Activated T-cell treated with anti-CD3 and anti-CD28 coated beads for 24 hours (primary cell): ENCODE measurements around the gene CCN6.
"Not testable (repeated sequence)": the region's sequence is repeated elsewhere in the genome, so short reads cannot be mapped to it uniquely, and the experiment has no call there.

Experiments
- DNase-seq: peaks from one replicate; pipeline ENCODE4 v3.0.0-alpha.2; 2020; ENCODE audit warnings: low read depth

The CCN6 gene

GRCh38 chr6:112030206-112030960 is 23.5 kb upstream of the CCN6 start:
- DNase-seq, result no peak

- DNase-seq, result no peak
Measured at GRCh38 chr6:112030961-112031660, 22.8 kb upstream of the CCN6 start.

GRCh38 chr6:112031960-112032359 is 21.9 kb upstream of the CCN6 start:
- DNase-seq, result no peak

- DNase-seq, result no peak
Measured at GRCh38 chr6:112032728-112033127, 21.2 kb upstream of the CCN6 start.

- DNase-seq, result no peak
Measured at GRCh38 chr6:112033791-112034615, 19.9 kb upstream of the CCN6 start.

GRCh38 chr6:112034616-112034995 is 19.3 kb upstream of the CCN6 start:
- DNase-seq, result no peak

GRCh38 chr6:112036088-112036637 is 17.7 kb upstream of the CCN6 start:
- DNase-seq, result no peak

GRCh38 chr6:112037783-112038216 is 16.1 kb upstream of the CCN6 start:
- no peak for DNase-seq

GRCh38 chr6:112038268-112038667 is 15.6 kb upstream of the CCN6 start:
- DNase-seq, result no peak

GRCh38 chr6:112038756-112039430 is 15.0 kb upstream of the CCN6 start:
- DNase-seq, result no peak

GRCh38 chr6:112039431-112039770 is 14.5 kb upstream of the CCN6 start:
- no peak for DNase-seq

GRCh38 chr6:112040956-112041355 is 12.9 kb upstream of the CCN6 start:
- no peak for DNase-seq

- no peak for DNase-seq
Measured at GRCh38 chr6:112041535-112041934, 12.4 kb upstream of the CCN6 start.

- peak; percentile 86 for DNase-seq
Measured at GRCh38 chr6:112043032-112044007, 10.6 kb upstream of the CCN6 start.

GRCh38 chr6:112044196-112044595 is 9.7 kb upstream of the CCN6 start:
- DNase-seq, result no peak

GRCh38 chr6:112044856-112045255 is 9.0 kb upstream of the CCN6 start:
- no peak for DNase-seq

- DNase-seq, result not testable (repeated sequence)
Measured at GRCh38 chr6:112047523-112047922, 6.4 kb upstream of the CCN6 start.

- DNase-seq, result no peak
Measured at GRCh38 chr6:112049026-112049799, 4.7 kb upstream of the CCN6 start.

- no peak for DNase-seq
Measured at GRCh38 chr6:112049996-112050395, 3.9 kb upstream of the CCN6 start.

GRCh38 chr6:112050429-112050828 is 3.5 kb upstream of the CCN6 start:
- DNase-seq, result no peak
